Measurements from ENCODE around the gene PTCD2.

PTCD2 gene

DNA sequence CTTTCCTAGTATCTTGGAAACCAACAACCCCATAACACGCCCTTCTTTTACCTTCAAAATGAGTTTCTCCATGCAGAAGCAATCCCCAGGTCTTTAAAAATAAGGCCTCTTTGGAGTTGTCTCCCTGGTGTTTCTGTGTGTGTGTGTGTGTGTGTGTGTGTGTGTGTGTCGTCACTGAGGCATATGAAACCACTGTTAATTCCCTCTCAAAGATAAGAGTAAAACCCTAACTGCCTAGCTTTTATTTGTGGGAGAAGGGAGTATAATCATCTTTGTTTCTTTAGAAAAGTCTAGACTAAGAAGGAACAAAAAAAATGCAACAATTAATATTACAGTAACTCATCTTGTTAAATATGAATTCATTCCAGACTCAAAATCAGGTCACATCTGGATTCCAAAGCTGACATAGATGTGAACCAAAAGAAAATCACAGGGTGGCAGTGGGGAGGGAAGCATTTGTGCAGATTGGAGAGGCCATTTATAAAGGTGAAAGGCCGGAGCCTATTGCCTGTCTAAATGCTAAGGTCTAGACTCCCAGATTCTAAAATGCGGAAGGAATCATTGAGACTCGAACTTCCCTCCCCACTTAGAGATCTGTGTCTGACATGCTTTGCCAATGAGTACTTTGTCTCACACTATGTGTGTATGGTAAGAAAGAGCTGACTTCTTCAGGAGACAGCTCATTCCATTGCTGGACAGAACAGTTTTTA, 95.6 kb downstream of the PTCD2 start:
- no peak for DNase-seq (ENCODE audit: low read depth)

DNA sequence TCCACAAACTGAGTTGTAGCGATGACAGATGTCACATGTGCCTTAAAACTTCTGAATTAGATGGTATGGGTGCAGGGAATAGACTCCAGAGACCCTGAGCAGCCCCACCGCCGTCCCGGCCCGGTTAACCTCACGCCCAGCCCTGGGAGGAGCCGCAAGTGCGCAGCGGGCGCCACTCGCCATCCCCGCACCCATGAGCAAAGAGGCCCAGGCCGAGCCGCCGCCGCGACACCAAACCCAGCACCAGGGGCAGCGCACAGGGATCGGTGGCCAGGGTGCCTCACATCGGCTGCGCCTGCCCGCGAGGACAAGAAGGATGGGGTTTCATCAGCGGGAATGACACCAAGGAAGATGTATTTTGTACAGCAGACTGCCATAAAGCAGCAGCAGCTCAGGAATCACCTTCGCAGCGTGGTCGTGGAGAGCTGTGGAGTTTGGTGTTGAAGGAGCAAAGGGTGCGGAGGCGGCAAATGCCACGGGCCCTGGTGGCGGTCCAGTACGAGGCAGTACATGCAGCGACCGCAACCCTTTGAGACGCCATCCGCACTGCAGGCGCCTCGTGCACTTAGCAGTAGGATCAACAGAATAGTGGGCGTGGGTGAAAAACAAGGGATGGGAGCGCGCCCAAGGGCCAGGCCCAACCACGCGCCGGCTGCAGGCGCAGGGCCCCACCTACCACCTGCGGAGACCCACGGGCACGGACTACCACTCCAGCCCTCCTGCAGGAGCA, 97.3 kb downstream of the PTCD2 start:
- no peak for DNase-seq (ENCODE audit: low read depth)

Measured in HS-27A (cell line).